Measurements from ENCODE around the gene MAP4K2. TPM values are rescaled to one million over a fixed set of nuclear protein-coding genes. Genes with fewer than 3 reads are reported as not detected.

MAP4K2 gene
- total and polyA plus RNA-seq, 2 of the 13 experiments (the other 11 are each of a cell fraction or from before 2014, with no cell fraction given) = 8.3 to 17.6 TPM

GRCh38 chr11:64735725-64736259, 67.2 kb downstream of the MAP4K2 start:
- H3K9me3 ChIP-seq (ENCODE audit: low read length) = no peaks in the 10 kb centered on the region
- POLR2A ChIA-PET = no interaction called here

More at GRCh38 chr11:64735725-64736259, 67.2 kb downstream of the MAP4K2 start:
- H3K9ac ChIP-seq (ENCODE audit: insufficient read depth, low read depth, low read length) = no peak overlapping the region
- no peaks in the 10 kb centered on the region for H3K79me2 ChIP-seq (ENCODE audit: insufficient read depth, low read length)
- no TSS peak for BruUV-seq (replicated peaks)
- FAIRE-seq = no peak
- no CpG with 5 or more reads among the region's 9 CpGs for WGBS (ENCODE audit: low lambda C conversion rate)
- H3K4me1 ChIP-seq (ENCODE audit: insufficient read depth, low read length) = peaks cover 11% of the 10 kb centered on the region
- H3K4me2 ChIP-seq (ENCODE audit: low read depth, low read length) = no peak overlapping the region
- H4K20me1 ChIP-seq (ENCODE audit: insufficient read depth, low read length) = 0 out of 2 replicates have a peak, but pooled peaks cover 1% of the 10 kb centered on the region
- TF ChIP-seq BRD4 (CRISPR knock-in tag; IDR thresholded peaks at IDR 0.05) (0 out of 2 replicates have a peak, but pooled peaks have one; percentile 28), SKI (IDR thresholded peaks at IDR 0.05; ENCODE audit: partially characterized antibody) (no peak), RFXANK (CRISPR knock-in tag; IDR thresholded peaks at IDR 0.05) (no peak), ZC3H13 (CRISPR knock-in tag; IDR thresholded peaks at IDR 0.05) (no peak), ZNF724P (CRISPR knock-in tag; IDR thresholded peaks at IDR 0.05; ENCODE audit: borderline replicate concordance) (no peak), MYC (CRISPR knock-in tag; IDR thresholded peaks at IDR 0.05; ENCODE audit: borderline replicate concordance) (no peak), HNF4A (CRISPR knock-in tag; IDR thresholded peaks at IDR 0.05) (peak; percentile 65), MED1 (CRISPR knock-in tag; IDR thresholded peaks at IDR 0.05) (no peak), MNT (IDR thresholded peaks at IDR 0.05) (no peak), ZFP62 (CRISPR knock-in tag; IDR thresholded peaks at IDR 0.05) (no peak)
- TF ChIP-seq, protein P1, sequence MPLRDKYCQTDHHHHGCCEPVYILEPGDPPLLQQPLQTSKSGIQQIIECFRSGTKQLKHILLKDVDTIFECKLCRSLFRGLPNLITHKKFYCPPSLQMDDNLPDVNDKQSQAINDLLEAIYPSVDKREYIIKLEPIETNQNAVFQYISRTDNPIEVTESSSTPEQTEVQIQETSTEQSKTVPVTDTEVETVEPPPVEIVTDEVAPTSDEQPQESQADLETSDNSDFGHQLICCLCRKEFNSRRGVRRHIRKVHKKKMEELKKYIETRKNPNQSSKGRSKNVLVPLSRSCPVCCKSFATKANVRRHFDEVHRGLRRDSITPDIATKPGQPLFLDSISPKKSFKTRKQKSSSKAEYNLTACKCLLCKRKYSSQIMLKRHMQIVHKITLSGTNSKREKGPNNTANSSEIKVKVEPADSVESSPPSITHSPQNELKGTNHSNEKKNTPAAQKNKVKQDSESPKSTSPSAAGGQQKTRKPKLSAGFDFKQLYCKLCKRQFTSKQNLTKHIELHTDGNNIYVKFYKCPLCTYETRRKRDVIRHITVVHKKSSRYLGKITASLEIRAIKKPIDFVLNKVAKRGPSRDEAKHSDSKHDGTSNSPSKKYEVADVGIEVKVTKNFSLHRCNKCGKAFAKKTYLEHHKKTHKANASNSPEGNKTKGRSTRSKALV (CRISPR knock-in tag; IDR thresholded peaks at IDR 0.05) = no peak
- peaks cover 3 to 43% of the 10 kb centered on the region in 2 experiments; a peak in 3 of 5 replicates for H3K27me3 ChIP-seq (ENCODE audit: control insufficient read depth in 1 of 2, insufficient read depth in 2 of 2, low read length in 2 of 2)
- intact Hi-C loops (cut with micrococcal nuclease; ENCODE audit: unreplicated experiment) (no loop called here), in situ Hi-C loops (cut with HindIII; ENCODE audit: extremely low pct_ligation_motif_present, low pct_unique_long_range_greater_than_20kb) (loop anchor here (5.0 kb wide), 1 partner anchor 58 kb away; no protein-coding TSS in a partner anchor)
- no peaks in the 10 kb centered on the region for H3K36me3 ChIP-seq (replicated peaks in 1 of 2; ENCODE audit: control insufficient read depth in 1 of 2, insufficient read depth in 2 of 2, low read length in 2 of 2)
- peak; percentile 65 for ATAC-seq
- no peak overlapping the region for H3K4me3 ChIP-seq (replicated peaks in 1 of 3; ENCODE audit: insufficient read depth in 1 of 3, low read depth in 2 of 3, low read length in 3 of 3)
- CTCF ChIA-PET (ENCODE audit: low intra/inter-chr PET ratio, low total read pairs) = no interaction called here
- no peak for DNase-seq (ENCODE audit: low spot score)
- H3K27ac ChIP-seq (ENCODE audit: extremely low read length, insufficient read depth, low read length) = no peak overlapping the region
- H2AFZ ChIP-seq (ENCODE audit: low read length) = no peak overlapping the region

Other genes with a start within 250 kb of the MAP4K2 start
- gene SLC22A11, start 247.3 kb downstream of the MAP4K2 start, total RNA-seq (2016; rRNA removed; fragmentation: Illumina TruSeq; extraction: Trizol) = 0.10 and 0.51 TPM in 2 replicates
- gene SLC22A11, start 247.3 kb downstream of the MAP4K2 start, polyA plus RNA-seq (2011; rRNA removed) = 1.1 and 1.9 TPM in 2 replicates
- gene SLC22A12, start 212.0 kb downstream of the MAP4K2 start, total RNA-seq (2016; rRNA removed; fragmentation: Illumina TruSeq; extraction: Trizol) = not detected in 2 replicates
- gene SLC22A12, start 212.0 kb downstream of the MAP4K2 start, polyA plus RNA-seq (2011; rRNA removed) = not detected in 2 replicates
- not detected in 2 replicates for gene NRXN2, start 80.0 kb downstream of the MAP4K2 start, total RNA-seq (2016; rRNA removed; fragmentation: Illumina TruSeq; extraction: Trizol)
- gene NRXN2, start 80.0 kb downstream of the MAP4K2 start, polyA plus RNA-seq (2011; rRNA removed) = 0.03 TPM in 1 of 2 replicates, not detected in the other
- not detected in 2 replicates for gene RASGRP2, start 59.1 kb downstream of the MAP4K2 start, total RNA-seq (2016; rRNA removed; fragmentation: Illumina TruSeq; extraction: Trizol)
- gene RASGRP2, start 59.1 kb downstream of the MAP4K2 start, polyA plus RNA-seq (2011; rRNA removed) = 0.18 and 0.61 TPM in 2 replicates
- 0.11 TPM in 1 of 2 replicates, not detected in the other for gene PYGM, start 43.2 kb downstream of the MAP4K2 start, total RNA-seq (2016; rRNA removed; fragmentation: Illumina TruSeq; extraction: Trizol)
- gene PYGM, start 43.2 kb downstream of the MAP4K2 start, polyA plus RNA-seq (2011; rRNA removed) = 0.12 and 0.13 TPM in 2 replicates
- gene SF1, start 24.7 kb downstream of the MAP4K2 start, total RNA-seq (2016; rRNA removed; fragmentation: Illumina TruSeq; extraction: Trizol) = 42.5 and 70.4 TPM in 2 replicates
- 51.9 and 55.5 TPM in 2 replicates for gene SF1, start 24.7 kb downstream of the MAP4K2 start, polyA plus RNA-seq (2011; rRNA removed)
- gene MEN1, start 7.3 kb upstream of the MAP4K2 start, total RNA-seq (2016; rRNA removed; fragmentation: Illumina TruSeq; extraction: Trizol) = 15.3 and 20.5 TPM in 2 replicates
- 27.3 and 30.9 TPM in 2 replicates for gene MEN1, start 7.3 kb upstream of the MAP4K2 start, polyA plus RNA-seq (2011; rRNA removed)
- 0.77 and 1.4 TPM in 2 replicates for gene CDC42BPG, start 41.4 kb upstream of the MAP4K2 start, total RNA-seq (2016; rRNA removed; fragmentation: Illumina TruSeq; extraction: Trizol)
- gene CDC42BPG, start 41.4 kb upstream of the MAP4K2 start, polyA plus RNA-seq (2011; rRNA removed) = 0.55 and 0.99 TPM in 2 replicates
- gene EHD1, start 75.4 kb upstream of the MAP4K2 start, total RNA-seq (2016; rRNA removed; fragmentation: Illumina TruSeq; extraction: Trizol) = 22.0 and 26.6 TPM in 2 replicates
- gene EHD1, start 75.4 kb upstream of the MAP4K2 start, polyA plus RNA-seq (2011; rRNA removed) = 23.6 and 29.4 TPM in 2 replicates
- gene ATG2A, start 114.0 kb upstream of the MAP4K2 start, total RNA-seq (2016; rRNA removed; fragmentation: Illumina TruSeq; extraction: Trizol) = 6.5 and 6.7 TPM in 2 replicates
- 8.0 and 13.2 TPM in 2 replicates for gene ATG2A, start 114.0 kb upstream of the MAP4K2 start, polyA plus RNA-seq (2011; rRNA removed)
- gene PPP2R5B, start 121.5 kb upstream of the MAP4K2 start, total RNA-seq (2016; rRNA removed; fragmentation: Illumina TruSeq; extraction: Trizol) = 1.6 and 2.3 TPM in 2 replicates
- 8.3 and 12.6 TPM in 2 replicates for gene PPP2R5B, start 121.5 kb upstream of the MAP4K2 start, polyA plus RNA-seq (2011; rRNA removed)
- gene GPHA2, start 132.7 kb upstream of the MAP4K2 start, total RNA-seq (2016; rRNA removed; fragmentation: Illumina TruSeq; extraction: Trizol) = 11.6 and 19.1 TPM in 2 replicates
- 10.1 and 13.0 TPM in 2 replicates for gene GPHA2, start 132.7 kb upstream of the MAP4K2 start, polyA plus RNA-seq (2011; rRNA removed)
- gene MAJIN, start 168.9 kb upstream of the MAP4K2 start, total RNA-seq (2016; rRNA removed; fragmentation: Illumina TruSeq; extraction: Trizol) = not detected in 2 replicates
- not detected in 2 replicates for gene MAJIN, start 168.9 kb upstream of the MAP4K2 start, polyA plus RNA-seq (2011; rRNA removed)
- 3.9 and 4.2 TPM in 2 replicates for gene BATF2, start 193.8 kb upstream of the MAP4K2 start, total RNA-seq (2016; rRNA removed; fragmentation: Illumina TruSeq; extraction: Trizol)
- gene BATF2, start 193.8 kb upstream of the MAP4K2 start, polyA plus RNA-seq (2011; rRNA removed) = 2.8 and 3.1 TPM in 2 replicates
- 84.4 and 93.9 TPM in 2 replicates for gene ARL2, start 210.9 kb upstream of the MAP4K2 start, total RNA-seq (2016; rRNA removed; fragmentation: Illumina TruSeq; extraction: Trizol)
- 82.9 and 86.3 TPM in 2 replicates for gene ARL2, start 210.9 kb upstream of the MAP4K2 start, polyA plus RNA-seq (2011; rRNA removed)
- gene SNX15, start 224.2 kb upstream of the MAP4K2 start, total RNA-seq (2016; rRNA removed; fragmentation: Illumina TruSeq; extraction: Trizol) = 20.7 and 22.6 TPM in 2 replicates
- gene SNX15, start 224.2 kb upstream of the MAP4K2 start, polyA plus RNA-seq (2011; rRNA removed) = 19.1 and 21.2 TPM in 2 replicates
- 33.2 and 36.3 TPM in 2 replicates for gene SAC3D1, start 238.0 kb upstream of the MAP4K2 start, total RNA-seq (2016; rRNA removed; fragmentation: Illumina TruSeq; extraction: Trizol)
- 7.4 and 8.9 TPM in 2 replicates for gene SAC3D1, start 238.0 kb upstream of the MAP4K2 start, polyA plus RNA-seq (2011; rRNA removed)